Neural cell (in vitro differentiated cells): Measurements from ENCODE around the gene SNRNP70.

Experiments
- EP300 ChIP-seq: fragments of 450-650 bp; conservative IDR thresholded peaks from 2 replicates; pipeline ENCODE4 v1.6.1; 2014; ENCODE audit warnings: antibody characterized with exemption, mild to moderate bottlenecking, moderate library complexity; ENCODE audit not compliant: poor library complexity, severe bottlenecking
- MXI1 ChIP-seq: fragments of 450-650 bp; conservative IDR thresholded peaks from 2 replicates; pipeline ENCODE4 v1.6.1; 2014; ENCODE audit warnings: antibody characterized with exemption, mild to moderate bottlenecking; ENCODE audit not compliant: poor library complexity, severe bottlenecking
- POLR2AphosphoS5 ChIP-seq: IDR thresholded peaks from 2 replicates; pipeline ENCODE4 v1.6.1; 2012
- SMC3 ChIP-seq: fragments of 450-650 bp; conservative IDR thresholded peaks from 2 replicates; pipeline ENCODE4 v1.6.1; 2014; ENCODE audit warnings: antibody characterized with exemption, mild to moderate bottlenecking, moderate library complexity; ENCODE audit not compliant: poor library complexity
- TF ChIP-seq, protein P1 (sequence below): fragments of 450-650 bp; IDR thresholded peaks from 2 replicates; pipeline ENCODE4 v1.5.1; 2014; ENCODE audit warnings: antibody characterized with exemption, mild to moderate bottlenecking, moderate library complexity; ENCODE audit not compliant: poor library complexity, severe bottlenecking
- TF ChIP-seq, protein P2 (sequence below): IDR thresholded peaks from 2 replicates; pipeline ENCODE4 v1.6.1; 2012; ENCODE audit warnings: borderline replicate concordance

DNA sequence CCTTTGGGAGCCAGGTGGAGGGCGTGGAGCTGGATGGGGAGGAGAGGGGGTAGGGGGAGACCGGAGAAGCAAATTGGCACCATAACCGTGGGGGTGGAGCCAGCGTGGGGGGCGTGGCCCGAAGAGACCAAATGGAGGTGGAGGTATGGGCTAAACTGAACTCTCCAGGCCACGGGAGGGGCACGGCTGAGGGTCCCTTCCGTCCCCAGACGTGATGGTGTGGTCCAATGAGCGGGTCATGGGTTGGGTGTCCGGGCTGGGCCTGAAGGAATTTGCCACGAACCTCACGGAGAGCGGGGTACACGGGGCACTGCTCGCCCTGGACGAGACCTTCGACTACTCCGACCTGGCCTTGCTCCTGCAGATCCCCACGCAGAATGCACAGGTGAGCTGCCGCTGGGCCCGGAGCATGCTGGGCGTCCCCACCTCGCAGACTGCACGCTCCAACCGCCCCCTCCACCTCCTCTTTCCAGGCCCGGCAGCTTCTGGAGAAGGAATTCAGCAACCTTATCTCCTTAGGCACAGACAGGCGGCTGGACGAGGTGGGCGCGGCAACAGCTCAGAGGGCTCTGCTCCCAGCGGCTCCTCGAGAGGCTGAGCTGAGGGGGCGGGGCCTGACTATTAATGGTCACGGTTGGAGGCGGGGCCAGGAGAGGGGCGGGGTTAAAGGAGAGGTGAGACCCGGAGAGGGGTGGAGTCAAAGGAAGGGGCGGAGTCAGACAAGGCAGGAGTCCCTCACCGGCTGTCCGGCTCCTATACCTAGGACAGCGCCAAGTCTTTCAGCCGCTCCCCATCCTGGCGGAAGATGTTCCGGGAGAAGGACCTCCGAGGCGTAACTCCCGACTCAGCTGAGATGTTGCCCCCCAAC lies 63.8 kb downstream of the SNRNP70 start:
- TF ChIP-seq, protein P1, sequence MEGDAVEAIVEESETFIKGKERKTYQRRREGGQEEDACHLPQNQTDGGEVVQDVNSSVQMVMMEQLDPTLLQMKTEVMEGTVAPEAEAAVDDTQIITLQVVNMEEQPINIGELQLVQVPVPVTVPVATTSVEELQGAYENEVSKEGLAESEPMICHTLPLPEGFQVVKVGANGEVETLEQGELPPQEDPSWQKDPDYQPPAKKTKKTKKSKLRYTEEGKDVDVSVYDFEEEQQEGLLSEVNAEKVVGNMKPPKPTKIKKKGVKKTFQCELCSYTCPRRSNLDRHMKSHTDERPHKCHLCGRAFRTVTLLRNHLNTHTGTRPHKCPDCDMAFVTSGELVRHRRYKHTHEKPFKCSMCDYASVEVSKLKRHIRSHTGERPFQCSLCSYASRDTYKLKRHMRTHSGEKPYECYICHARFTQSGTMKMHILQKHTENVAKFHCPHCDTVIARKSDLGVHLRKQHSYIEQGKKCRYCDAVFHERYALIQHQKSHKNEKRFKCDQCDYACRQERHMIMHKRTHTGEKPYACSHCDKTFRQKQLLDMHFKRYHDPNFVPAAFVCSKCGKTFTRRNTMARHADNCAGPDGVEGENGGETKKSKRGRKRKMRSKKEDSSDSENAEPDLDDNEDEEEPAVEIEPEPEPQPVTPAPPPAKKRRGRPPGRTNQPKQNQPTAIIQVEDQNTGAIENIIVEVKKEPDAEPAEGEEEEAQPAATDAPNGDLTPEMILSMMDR = no peak
- TF ChIP-seq MXI1 (no peak), EP300 (no peak), SMC3 (no peak), POLR2AphosphoS5 (no peak)
- TF ChIP-seq, protein P2, sequence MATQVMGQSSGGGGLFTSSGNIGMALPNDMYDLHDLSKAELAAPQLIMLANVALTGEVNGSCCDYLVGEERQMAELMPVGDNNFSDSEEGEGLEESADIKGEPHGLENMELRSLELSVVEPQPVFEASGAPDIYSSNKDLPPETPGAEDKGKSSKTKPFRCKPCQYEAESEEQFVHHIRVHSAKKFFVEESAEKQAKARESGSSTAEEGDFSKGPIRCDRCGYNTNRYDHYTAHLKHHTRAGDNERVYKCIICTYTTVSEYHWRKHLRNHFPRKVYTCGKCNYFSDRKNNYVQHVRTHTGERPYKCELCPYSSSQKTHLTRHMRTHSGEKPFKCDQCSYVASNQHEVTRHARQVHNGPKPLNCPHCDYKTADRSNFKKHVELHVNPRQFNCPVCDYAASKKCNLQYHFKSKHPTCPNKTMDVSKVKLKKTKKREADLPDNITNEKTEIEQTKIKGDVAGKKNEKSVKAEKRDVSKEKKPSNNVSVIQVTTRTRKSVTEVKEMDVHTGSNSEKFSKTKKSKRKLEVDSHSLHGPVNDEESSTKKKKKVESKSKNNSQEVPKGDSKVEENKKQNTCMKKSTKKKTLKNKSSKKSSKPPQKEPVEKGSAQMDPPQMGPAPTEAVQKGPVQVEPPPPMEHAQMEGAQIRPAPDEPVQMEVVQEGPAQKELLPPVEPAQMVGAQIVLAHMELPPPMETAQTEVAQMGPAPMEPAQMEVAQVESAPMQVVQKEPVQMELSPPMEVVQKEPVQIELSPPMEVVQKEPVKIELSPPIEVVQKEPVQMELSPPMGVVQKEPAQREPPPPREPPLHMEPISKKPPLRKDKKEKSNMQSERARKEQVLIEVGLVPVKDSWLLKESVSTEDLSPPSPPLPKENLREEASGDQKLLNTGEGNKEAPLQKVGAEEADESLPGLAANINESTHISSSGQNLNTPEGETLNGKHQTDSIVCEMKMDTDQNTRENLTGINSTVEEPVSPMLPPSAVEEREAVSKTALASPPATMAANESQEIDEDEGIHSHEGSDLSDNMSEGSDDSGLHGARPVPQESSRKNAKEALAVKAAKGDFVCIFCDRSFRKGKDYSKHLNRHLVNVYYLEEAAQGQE = peak; percentile 9
